ENCODE measurements around the gene XAB2.

XAB2 gene

GRCh38 chr19:7575434-7576040, 53.8 kb downstream of the XAB2 start:
- DNase-seq = no peak

GRCh38 chr19:7570761-7571160, 58.6 kb downstream of the XAB2 start:
- DNase-seq = no peak

Data from effector CD4-positive, alpha-beta T cell (primary cell).